ENCODE results near the gene CD79B.
"Not testable (repeated sequence)": the region's sequence is repeated elsewhere in the genome, so short reads cannot be mapped to it uniquely, and the experiment has no call there.

CD79B gene

DNA sequence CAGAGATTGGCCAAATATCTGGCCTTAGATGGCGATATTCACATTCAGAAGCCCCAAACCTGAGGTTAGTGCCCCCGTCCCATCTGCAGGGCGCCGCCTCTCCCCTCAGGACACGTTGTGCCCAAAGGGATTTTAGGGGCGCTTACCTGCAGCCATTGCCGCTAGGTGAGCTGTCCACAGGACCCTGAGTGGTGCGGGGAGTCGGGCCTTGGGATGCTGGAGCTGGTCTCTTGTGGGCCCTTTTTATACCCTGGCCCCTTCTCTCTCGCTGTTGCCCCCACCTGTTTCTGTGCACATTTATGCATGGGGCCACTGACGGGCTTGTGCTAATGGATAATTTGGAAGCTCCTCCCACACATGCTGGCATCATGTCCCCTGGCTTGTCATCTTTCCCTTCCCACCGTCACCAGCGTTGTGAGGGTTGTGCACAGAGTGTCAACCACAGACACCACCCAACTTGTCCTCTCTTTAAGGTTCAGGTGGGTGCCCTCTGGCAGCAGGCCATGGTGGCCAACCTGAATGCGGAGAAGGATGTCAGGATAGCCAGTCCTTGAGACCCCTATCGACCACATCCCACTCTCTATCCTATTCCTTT is 21.0 kb downstream of the CD79B start, which contains the start of gene CSHL1:
Gene CSHL1 (minus strand): TSS at position 218 of the 595 bp plus-strand sequence. CDS start 62 bp downstream, at position 156.
- DNase-seq (ENCODE audit: low read depth) = no peak

DNA sequence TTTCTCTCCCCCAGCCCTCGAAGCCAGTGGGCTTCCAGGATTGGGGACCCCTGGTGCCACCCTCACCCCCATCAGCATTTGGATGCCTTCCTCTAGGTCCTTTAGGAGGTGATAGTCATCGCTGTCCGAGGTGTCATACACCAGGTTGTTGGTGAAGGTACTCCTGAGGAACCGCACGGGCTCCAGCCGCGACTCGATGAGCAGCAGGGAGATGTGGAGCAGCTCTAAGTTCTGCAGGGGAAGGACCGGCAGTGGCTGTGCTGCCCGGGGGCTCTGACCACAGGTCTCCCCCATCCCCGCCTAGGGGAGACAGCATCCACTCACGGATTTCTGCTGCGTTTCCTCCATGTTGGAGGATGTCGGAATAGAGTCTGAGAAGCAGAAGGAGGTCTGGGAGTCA is 22.0 kb downstream of the CD79B start:
- no peak for DNase-seq (ENCODE audit: low read depth)

- not testable (repeated sequence) for DNase-seq (ENCODE audit: low read depth)
These were observed 22.5 kb downstream of the CD79B start for GRCh38 chr17:63909586-63909985.

GRCh38 chr17:63907161-63907778 is 24.9 kb downstream of the CD79B start:
- DNase-seq (ENCODE audit: low read depth) = not testable (repeated sequence)

DNA sequence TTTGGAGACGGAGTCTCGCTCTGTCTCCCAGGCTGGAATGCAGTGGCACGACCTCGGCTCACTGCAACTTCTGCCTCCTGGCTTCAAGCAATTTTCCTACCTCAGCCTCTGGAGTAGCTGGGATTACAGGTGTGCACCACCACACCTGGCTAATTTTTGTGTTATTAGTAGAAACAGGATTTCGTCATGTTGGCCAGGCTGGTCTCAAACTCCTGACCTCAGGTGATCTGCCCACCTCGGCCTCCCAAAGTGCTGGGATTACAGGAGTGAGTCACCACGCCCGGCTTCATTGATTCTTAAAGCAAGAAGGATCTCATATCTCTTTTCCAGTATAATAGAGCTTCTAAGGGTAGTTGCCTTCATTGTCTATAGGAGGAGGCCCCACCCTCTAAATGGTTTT is 27.3 kb downstream of the CD79B start:
- DNase-seq (ENCODE audit: low read depth) = not testable (repeated sequence)

- not testable (repeated sequence) for DNase-seq (ENCODE audit: low read depth)
These were observed 28.3 kb downstream of the CD79B start for GRCh38 chr17:63903787-63904201.

DNA sequence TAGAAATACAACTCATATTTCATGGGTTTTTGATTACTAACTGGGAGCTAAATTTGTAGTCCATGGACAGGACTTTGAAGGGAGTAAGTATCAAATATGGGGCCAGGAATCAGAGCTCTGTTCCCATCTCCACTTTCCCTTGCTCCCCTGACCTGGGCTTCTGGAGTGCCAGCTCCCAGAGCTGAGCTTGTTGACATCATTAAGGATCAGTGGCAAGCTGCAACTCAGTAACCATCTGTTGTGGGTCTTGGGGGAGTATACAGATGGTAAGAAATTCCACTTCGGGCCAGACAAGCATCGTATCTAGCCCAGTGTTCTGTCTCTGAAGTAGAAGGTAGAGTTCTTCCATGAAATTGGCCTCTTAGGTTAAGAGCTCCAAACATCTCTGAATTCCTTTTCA is 30.2 kb downstream of the CD79B start:
- DNase-seq (ENCODE audit: low read depth) = not testable (repeated sequence)

GRCh38 chr17:63898899-63899798 is 33.0 kb downstream of the CD79B start:
- not testable (repeated sequence) for DNase-seq (ENCODE audit: low read depth)

DNA sequence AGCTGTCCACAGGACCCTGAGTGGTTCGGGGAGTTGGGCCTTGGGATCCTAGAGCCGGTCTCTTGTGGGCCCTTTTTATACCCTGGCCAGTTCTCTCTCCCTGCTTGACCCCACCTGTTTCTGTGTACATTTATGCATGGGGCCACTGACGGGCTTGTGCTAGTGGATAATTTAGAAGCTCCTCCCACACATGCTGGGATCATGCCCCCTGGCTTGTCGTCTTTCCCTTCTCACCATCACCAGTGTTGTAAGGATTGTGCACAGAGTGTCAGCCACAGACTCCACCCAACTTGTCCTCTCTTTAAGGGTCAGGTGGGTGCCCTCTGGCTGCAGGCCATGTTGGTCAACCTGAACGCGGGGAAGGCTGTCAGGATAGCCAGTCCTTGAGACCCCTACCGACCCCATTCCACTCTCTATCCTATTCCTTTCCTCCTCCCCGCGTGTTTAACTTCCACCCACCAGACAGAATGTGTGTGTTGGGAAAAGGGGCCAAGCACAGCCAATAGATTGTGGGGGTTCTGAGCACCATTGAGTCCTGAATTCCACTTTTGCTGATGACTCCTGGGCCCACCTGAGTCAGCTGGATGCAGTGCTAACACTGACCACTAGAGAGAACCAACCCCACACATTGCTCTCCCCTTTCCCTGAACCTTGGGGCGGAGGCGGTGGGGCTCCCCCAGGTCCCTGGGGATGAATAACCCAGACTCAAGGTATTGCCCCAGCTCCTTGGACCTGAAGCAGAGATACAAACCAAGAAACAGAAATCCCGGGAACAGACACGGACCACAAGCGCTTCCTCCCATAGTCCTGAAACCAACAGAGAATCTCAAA is 35.4 kb downstream of the CD79B start, which contains the start of gene CSH1:
Gene CSH1 (minus strand): TSS at position 51 of the 831 bp plus-strand sequence. CDS start 63 bp downstream, outside the sequence.
- DNase-seq (ENCODE audit: low read depth) = not testable (repeated sequence)

- DNase-seq (ENCODE audit: low read depth) = not testable (repeated sequence)
These were observed 37.3 kb downstream of the CD79B start for GRCh38 chr17:63894821-63895220.

GRCh38 chr17:63894021-63894420 is 38.1 kb downstream of the CD79B start:
- DNase-seq (ENCODE audit: low read depth) = not testable (repeated sequence)

GRCh38 chr17:63892316-63893037 is 39.7 kb downstream of the CD79B start:
- not testable (repeated sequence) for DNase-seq (ENCODE audit: low read depth)

DNA sequence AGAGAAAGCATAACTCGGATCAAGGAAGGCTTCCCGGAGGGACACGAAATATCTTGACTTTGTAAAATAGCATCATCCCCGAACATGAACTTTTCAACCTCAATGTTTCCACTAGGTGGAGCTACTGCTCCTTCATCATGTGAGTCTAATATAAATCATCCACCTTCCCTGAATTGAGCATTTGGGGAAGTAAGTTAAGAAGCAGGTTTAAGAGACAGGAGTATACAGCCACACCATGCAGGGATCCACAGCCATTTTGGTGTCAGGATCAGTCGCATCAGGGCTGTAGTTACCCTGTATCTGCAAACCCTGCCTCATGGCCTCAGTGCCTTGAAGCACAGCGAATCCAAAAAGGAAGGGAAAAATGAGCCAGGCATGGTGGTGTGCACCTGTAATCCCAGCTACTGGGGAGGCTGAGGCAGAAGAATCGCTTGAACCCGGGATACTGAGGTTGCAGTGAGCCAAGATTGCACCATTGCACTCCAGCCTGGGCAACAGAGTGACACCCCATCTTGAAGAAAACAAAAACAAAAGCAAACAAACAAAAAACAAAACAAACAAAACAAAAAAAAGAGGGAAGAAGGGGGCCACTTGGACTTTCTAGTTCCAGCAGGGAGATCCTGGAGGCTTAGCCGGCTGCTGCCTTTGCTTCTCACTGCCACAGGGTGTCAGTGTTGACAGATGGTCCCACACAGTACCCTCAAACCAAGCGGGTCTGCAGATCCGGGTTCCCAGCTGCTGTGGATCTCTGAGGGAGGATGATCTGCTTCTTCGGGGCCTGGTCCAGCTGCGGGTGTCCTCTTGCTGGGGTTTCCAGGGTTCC is 42.9 kb downstream of the CD79B start:
- not testable (repeated sequence) for DNase-seq (ENCODE audit: low read depth)

- DNase-seq (ENCODE audit: low read depth) = not testable (repeated sequence)
These were observed 47.0 kb downstream of the CD79B start for GRCh38 chr17:63885119-63885518.

- not testable (repeated sequence) for DNase-seq (ENCODE audit: low read depth)
These were observed 49.5 kb downstream of the CD79B start for GRCh38 chr17:63882626-63883126.

GRCh38 chr17:63881935-63882601 is 50.1 kb downstream of the CD79B start, which contains the start of gene GH2:
Gene GH2 (minus strand): TSS chr17:63881944. CDS start chr17:63881801, 143 bp downstream.
- DNase-seq (ENCODE audit: low read depth) = no peak

- DNase-seq (ENCODE audit: low read depth) = not testable (repeated sequence)
These were observed 50.8 kb downstream of the CD79B start for GRCh38 chr17:63881337-63881736.

DNA sequence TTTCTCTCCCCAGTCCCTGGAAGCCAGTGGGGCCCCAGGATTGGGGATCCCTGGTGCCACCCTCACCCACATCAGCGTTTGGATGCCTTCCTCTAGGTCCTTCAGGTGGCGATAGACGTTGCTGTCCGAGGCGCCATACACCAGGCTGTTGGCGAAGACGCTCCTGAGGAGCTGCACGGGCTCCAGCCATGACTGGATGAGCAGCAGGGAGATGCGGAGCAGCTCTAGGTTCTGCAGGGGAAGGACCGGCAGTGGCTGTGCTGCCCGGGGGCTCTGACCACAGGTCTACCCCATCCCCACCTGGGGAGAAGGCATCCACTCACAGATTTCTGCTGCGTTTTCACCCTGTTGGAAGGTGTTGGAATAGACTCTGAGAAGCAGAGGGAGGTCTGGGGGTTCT is 51.4 kb downstream of the CD79B start:
- no peak for DNase-seq (ENCODE audit: low read depth)
